GM19324 (cell line): Measurements from ENCODE around the gene UCHL1.
A peak's percentile ranks its signal among the peaks of the same experiment; 100 is the strongest.

Source experiments
- ATAC-seq: cut with Tn5 transposase; IDR thresholded peaks from one replicate; pipeline ENCODE4 v1.9.1; 2021; ENCODE audit warnings: mild to moderate bottlenecking, moderate library complexity; ENCODE audit not compliant: unreplicated experiment, low FRiP score

The UCHL1 gene

DNA sequence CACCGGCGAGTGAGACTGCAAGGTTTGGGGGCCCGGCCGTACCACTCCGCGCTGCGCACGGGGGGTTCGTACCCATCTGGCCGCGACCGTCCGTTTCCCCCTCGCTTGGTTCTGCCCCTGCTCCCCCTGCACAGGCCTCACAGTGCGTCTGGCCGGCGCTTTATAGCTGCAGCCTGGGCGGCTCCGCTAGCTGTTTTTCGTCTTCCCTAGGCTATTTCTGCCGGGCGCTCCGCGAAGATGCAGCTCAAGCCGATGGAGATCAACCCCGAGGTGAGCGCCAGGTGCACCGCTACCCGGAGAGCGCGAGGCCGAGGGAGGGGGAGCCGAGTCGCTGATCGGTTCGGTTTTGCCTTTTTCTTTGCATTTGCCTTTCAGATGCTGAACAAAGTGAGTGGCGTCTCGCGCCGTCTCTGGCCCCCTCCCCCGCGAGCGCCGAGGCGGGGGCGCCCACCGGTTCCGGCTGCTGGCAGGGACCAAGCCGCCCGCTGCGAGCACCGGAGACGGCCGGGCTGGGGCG is at the start of gene UCHL1:
UCHL1 (plus strand) TSS at position 189 of the 517 bp plus-strand sequence; CDS start at position 238, 49 bp downstream.
- no peak for ATAC-seq

DNA sequence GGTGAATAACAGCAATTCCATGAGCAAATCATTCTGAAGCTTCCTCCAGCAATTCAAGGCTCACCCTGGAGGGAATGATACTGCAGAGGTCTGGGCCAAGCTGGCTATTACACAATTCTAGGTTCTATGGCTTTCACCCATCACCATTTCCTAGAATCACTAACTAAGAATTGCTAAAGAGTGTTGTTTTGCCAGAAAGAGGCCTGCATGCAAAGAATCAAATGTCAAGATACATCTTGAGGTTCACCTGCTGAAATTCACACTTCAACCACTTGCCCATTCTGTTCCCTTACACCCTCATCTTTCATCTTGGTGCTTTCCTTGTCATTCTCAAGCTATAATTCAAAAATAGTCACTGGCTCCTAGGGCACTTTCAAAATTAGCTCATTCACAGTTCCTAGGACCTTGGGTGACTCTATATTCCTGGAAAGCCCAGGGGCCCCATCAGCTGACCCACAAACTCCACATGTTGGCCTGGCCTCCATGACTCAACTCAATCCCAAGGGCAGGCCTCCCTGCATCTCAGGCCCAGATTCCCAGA is 49.4 kb upstream of the UCHL1 start:
- no peak for ATAC-seq

DNA sequence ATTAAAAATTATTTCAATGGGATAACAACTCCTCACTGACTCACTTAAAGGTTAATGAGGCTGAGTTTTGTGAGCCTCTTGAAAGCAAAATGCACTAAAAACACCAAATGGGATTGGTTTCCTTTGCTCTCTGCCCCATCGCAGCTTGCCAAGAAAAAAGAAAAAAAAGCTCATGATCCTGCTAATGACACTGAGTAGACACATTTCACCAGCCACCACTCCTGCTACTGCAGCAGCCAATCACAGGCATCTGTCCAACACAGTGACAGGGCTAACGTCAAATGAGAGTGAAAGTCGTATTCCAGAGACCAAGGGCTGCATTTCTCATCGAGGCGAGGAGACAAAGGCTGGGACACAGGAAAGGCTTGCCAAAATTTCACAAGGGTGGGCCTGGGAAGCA is 47.5 kb upstream of the UCHL1 start:
- ATAC-seq: no peak

DNA sequence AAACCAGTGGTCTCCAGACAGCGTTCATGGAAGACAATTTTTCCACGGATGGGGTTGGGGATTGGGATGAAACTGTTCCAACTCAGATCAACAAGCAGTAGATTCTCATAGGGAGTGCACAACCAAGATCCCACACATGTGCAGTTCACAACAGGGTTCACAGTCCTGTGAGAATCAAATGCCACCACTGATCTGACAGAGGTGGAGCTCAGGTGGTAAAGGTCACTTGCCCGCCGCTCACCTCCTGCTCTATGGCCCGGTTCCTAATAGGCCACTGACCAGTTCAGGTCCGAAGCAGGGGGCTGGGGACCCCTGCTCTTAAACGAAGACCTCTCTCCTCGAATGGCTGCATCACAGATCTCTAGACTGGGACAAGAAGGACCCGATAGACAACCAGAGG is 46.8 kb upstream of the UCHL1 start:
- no peak for ATAC-seq

DNA sequence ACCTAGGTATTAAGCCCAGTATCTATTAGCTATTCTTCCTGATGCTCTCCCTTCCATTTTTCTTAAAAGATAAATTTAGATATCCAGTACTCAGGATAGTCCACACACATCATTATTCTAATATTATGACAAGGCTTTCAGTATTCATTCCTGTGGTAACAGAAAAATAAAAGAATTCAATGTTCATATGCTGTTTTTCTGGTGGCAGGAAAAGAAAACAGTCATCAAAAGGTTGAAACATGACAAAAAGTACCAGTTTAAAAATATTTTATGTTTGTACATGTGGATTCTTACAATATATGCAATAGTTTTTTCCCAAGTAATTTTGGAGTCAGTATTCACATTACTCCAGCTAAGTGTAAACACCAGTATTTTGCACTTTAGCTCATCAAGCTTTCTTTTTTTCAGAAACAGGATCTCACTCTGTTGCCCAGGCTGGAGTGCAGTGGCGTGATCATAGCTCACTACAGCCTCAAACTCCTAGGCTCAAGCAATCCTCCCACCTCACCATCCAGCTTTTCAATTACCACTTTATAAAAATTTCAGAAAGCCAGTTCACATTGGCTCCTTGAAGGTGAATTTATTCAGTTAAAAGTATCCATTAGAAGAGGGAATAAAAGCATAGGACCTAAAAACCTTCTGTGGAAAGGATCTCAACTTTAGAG is 44.6 kb upstream of the UCHL1 start:
- no peak for ATAC-seq

DNA sequence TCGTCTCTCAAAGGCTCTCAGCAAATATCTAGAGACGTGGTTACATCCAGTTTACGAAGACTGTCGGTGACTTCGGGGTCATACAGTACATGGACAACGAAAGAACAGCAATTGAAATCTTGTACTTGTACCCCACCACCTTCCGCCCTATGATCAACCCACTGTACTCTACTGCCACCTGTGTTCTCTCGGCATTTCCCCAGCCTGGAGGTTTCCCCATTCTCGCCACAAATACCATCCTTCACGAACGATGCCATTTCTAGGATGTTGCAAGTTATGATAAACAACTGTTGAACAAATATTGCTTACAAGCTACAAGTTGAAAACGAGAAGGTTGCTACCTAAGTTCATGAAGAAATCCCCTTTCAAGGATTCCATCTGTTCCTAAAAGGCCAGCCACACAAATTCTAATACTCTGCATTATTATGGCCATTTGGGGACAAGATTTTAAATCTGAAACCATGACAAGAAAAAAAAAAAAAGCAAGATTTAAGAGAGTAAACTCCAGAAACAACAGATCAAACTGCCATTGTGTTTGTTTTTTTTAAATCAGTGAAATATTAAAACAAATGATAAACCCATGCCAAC is 44.0 kb upstream of the UCHL1 start:
- no peak for ATAC-seq

DNA sequence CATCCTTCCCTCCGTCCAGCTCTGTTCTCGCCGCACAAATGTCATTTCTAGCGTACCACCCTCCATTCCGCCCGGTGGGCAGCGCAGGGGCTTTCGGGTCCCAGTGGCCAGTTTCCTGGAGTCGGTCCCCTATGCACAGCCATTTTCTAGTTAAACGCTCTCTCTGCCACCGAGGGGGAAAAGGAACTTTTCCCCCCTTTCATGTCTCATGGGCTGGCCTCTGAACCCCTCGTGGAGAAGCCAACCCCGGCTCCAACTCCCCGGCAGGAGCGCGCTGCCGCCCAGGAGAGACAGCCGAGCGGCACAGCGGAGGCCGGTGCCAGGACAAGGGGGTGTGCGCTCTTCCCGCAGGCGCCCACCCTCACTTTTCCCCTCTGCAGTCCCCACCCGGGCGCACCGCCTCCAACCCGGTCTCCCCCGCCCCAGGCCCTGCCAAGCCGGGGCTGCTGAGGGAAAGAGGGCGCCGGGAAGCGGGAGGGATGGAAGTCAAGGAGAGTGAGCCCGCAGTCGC is 43.0 kb upstream of the UCHL1 start:
- ATAC-seq: peak; percentile 20

DNA sequence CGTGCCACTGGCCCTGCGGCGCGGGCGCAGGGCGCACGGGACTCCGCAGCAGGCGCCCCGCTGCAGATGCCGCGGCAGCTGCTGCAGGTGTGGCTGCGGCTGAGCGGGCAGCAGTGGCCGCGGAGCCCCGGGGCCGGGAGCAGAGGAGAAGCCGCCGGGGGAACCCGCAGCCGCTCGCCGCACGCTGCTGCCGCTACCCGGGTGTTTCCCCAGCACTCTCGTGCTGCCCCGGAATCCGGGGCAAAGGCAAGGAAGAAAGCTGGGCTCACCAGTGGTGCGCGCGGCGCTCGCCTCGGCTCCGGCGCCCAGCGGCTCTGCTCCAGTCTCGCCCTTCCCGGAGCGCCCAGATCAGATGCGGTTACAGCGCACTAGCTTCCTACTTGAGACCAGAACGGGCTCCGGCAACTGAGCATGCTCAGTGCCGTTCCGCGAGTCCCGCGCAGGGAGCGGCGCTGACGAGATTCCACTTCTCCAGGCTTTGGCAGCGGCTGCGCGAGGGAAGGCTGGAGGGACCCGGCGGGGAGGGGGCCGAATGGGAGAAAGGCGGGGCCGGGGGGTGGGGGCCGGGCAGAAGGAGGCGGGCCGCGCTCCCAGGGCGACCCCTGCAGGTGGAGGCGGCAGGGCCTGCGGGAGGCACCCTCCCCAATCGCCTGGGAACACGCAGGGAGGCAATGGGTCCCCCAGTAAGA is 42.4 kb upstream of the UCHL1 start, which contains the start of gene APBB2:
APBB2 (minus strand) TSS at position 407 of the 689 bp plus-strand sequence. CDS start 181,288 bp downstream, outside the sequence.
- ATAC-seq: peak; percentile 60

DNA sequence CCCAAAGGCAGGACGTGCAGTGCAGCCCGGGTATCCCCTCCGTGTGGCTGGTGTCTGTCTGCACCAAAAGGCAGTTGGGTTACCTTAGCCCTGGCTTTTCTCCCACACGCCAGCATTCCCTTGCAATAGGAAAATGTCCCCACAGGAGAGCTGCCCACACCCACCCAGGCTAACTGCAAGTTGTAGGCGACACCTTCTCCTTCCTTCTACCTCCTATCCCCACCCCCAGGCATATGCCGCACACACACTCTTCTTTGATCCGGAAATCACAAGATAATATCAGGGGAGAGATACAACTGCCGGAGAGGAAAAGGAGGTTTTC is 41.9 kb upstream of the UCHL1 start:
- ATAC-seq: no peak

DNA sequence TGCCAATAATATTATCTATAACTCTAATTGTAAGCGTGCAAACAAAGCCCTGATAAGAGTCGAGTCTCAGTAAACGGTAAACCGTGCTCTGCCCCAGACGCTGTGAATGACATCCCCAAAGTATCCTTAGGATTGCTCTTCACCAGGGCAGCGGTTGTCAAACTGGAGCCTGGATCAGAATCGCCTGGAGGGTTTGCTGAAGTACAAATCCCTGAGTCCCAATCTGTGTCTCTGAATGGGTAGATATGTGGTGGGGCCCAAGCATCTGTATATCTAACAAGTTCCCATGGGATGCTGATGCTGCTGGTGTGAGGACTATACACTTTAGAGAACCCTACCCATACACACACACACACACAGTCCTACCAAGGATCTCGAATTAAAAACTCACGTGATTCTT is 41.6 kb upstream of the UCHL1 start:
- no peak for ATAC-seq

DNA sequence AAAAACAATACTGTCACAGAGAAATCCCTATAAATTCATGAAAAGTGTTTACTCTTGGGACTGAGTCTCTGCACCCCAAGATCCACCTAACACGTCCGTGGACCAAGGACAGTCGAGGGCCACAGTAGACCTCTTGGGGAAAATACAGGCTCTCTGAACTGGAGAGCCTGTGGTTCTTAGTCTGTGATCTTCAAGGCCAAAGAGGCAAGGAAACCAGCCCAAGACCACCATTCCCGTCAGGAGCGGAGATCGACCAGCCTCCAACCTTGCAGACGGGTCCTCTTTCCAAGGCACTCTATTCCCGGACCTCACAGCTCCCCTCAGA is 40.8 kb upstream of the UCHL1 start:
- no peak for ATAC-seq

DNA sequence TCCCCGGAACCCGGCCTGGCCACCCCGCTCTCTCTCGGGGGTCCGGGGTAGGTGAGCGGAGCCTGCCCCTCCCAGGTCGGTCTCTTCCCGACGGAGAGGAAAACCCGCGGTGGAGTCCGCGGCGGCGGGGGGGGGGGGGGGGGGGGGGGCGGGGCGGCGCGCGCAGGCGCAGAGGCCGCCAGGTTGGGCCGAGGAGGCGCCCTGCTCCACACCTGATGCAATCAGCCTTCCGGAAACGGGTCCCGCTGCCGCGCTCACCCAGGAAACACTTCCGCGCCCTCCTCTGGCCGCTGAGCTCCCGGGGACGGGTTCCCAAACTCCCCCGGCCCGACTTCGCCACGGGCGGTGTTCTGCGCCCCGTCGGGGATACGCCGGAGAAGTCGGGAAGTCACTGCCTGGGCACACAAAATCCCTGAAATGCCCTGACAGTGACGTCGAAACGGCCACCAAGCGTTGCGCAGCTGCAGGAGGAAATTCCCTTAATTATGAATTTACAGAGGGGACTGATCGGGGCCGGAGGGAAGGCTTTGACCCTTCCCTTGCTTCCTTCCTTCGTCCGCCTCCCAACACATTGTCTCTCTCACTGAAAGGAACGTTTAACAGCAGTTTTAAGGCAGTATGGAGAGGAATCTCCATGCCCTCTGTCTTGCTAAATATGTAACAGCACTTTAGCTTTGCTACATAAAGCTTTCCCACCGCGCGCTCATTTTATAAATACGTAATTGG is 40.3 kb upstream of the UCHL1 start:
- ATAC-seq: peak; percentile 57

DNA sequence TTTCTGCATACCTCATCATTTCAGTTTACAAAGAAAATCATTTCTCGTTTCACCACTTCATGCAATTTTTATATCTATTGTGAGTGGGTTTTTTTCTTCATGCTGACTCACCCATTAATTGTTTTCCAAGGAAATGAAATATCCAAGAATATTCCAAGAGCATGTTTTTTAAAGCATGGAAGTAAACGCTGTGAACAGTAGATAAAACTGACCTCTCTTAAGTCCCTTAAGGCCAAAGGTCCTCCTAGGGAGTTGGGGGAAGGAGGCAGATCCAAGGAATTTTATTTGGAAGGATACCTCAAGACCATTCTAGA is 39.8 kb upstream of the UCHL1 start:
- ATAC-seq: no peak

DNA sequence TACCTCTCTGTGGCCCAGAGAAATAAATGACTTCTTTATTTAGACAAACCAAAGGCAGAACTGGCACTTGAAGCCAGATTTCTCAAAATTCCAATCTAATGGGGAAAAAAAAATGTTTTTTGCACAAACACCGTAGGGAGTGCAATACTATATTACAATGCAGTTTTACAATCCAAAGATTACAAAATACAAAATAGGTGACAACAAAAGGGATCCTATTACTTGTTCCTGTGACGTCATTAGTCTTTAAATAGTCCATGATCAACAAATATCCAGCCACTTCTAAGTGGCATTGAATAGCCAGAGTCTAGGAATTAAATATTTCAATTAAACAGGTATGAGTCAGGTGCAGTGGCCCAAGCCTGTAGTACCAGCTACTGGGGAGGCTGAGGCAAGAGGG is 39.4 kb upstream of the UCHL1 start:
- ATAC-seq: no peak

DNA sequence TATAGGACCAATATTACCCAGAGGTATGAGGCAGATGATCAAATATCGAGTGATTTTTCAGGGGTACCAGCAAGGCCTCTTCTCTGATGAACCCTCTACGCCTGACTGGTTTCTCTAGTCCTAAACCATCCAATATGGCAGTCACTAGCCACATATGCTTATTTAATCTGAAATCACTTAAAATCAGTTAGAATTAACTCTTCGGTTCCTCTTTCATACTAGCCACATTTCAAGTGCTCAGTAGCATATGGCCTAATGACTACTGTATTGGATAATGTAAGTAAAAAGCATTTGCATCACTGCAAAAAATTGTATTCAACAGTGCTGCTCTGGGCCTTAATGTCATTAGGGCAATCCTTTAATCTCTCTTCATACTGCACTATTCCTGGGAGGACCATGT is 38.0 kb upstream of the UCHL1 start:
- no peak for ATAC-seq

DNA sequence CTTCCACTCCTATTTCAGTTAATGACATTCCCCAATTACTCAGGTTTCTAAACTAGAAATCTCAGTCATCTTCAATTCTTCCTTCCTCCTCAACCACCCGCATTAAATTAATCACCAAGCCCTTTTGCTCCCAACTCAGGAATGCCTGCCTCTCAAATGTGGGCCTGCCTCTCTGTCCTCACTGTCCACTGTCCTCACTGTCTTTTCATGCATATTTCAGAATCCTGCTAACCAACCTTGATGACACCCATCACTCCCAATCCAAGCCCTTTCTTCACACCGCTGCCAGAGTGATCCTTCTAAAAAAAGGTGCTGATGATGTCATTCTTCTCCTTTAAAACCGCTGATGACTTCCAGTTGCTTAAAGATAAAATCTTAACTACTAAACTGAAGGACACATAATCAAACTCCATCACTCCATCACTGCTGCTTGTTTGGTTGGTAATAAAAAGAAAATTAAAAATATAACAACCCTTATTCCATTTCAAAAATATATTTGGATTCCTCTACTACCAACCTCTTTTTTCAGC is 37.2 kb upstream of the UCHL1 start:
- ATAC-seq: no peak

DNA sequence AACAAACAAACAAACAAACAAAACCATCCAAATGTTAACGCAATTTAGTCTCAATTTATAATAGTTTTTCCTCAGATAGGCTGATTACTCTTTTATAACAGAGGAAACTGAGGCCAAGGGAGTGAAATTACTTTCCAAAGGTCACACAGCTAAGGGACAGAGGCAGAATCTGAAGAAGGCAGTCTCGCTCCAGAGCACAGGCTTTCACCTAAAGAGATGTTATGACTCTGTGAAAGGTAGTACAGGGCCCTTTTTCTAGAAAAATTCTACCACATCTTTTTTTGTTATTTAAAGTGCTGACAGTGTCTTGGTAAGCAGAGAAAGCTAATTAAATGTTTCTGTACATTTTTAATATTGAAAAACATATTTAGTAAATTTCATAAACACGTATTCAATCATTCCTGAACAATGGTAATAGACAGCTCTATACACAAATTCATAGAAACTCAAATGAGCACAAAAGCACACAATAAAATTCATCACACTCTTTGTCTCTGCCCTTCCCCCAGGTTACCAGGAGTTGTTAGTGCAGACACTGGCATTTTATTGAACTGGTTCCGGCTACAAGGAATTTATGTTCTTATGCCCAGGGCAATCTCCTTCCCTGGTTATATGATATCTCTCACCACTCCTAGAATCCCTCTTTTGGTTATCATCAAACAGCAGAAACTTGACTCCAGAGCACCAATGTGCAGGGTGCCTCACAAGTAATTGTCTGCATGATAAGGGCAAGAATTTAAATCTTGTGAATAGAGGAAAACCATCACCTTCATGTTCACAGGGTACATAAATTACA is 34.7 kb upstream of the UCHL1 start:
- no peak for ATAC-seq

DNA sequence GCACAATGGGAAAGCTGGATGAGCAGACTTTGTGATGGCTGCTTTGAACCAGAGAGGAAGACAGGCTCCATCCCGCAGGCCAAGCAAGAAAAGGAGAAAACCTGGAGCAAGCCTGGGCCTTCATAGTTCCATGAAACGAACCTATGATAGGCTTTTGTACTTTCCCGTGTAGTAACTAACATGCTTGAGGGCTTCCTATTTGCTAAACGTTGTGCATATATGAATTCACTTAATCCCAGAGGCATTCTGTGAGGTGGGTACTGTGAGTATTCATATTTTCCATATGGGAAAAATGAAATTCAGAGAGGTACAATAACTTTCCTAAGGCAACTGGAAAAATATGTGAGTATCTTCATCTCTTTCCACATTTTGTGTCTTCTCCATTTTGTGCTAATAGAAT is 28.8 kb upstream of the UCHL1 start:
- no peak for ATAC-seq

DNA sequence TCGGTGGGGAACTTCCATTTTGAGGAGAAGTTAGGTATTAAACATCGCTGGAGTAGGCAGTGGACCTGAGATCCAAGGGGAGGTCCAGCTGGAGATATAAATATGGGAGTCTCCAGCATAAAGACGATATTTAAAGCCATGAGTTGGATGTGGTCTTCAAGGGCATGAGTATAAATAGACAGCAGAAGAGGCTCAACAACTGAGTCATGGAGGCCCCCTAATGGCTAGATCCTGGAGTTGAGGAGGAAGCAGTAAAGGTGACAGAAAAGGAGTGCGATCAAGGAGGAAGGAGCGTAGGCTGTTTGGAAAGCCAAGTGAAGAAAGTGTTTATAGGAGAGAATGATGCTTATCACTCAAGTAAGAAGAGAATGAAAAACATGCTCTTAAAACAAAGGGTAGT is 24.3 kb upstream of the UCHL1 start:
- no peak for ATAC-seq

DNA sequence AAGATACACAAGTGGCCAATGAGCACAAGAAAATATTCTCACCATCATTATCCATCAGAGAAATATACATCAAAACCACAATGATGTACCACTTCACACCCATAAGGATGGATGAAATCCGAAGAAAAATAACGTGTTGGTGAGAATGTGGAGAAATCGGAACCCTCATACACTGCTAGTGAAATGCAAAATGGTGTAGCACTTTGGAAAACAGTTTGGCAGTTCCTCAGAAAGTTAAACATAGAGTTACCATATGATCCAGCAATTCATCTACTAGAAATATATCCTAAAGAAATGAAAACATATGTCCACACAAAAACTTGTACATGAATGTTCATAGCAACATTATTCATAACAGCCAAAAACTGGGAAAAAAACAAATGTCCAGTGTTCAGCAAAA is 23.9 kb upstream of the UCHL1 start:
- no peak for ATAC-seq
